GM13977 (cell line): ENCODE data around the gene PHF21A.

Experiments used
- DNase-seq: peaks from one replicate; pipeline ENCODE4 v3.0.0; 2012; ENCODE audit warnings: low spot score
- CTCF ChIP-seq: IDR thresholded peaks from 2 replicates; pipeline ENCODE4 v1.5.1; 2012; ENCODE audit warnings: mild to moderate bottlenecking, control low read depth; ENCODE audit not compliant: insufficient read depth; ENCODE audit errors: extremely low read depth, missing control alignments
- in situ Hi-C: fragments of 300-500 bp; cut with MboI; formaldehyde crosslinking; loops from one replicate; pipeline ENCODE4 v1.12.0; 2022; ENCODE audit warnings: low sequenced_read_pairs, low pct_unique_long_range_greater_than_20kb, mixed read lengths, inconsistent platforms; ENCODE audit not compliant: unreplicated experiment

PHF21A gene

GRCh38 chr11:45919806-45920530 lies 201.3 kb downstream of the PHF21A start:
- TF ChIP-seq CTCF = no peak
- in situ Hi-C loops = no loop called here
- no peak for DNase-seq

- in situ Hi-C loops = no loop called here
- no peak for TF ChIP-seq CTCF
- no peak for DNase-seq
Measured at GRCh38 chr11:45918962-45919675, 202.1 kb downstream of the PHF21A start.

GRCh38 chr11:45918331-45918941 lies 202.8 kb downstream of the PHF21A start:
- no peak for TF ChIP-seq CTCF
- peak; percentile 87 for DNase-seq
- in situ Hi-C loops = no loop called here

GRCh38 chr11:45917623-45918330 lies 203.5 kb downstream of the PHF21A start, which contains the start of gene PEX16:
PEX16 (minus strand) TSS chr11:45917877; CDS start chr11:45917811, 66 bp downstream.
- in situ Hi-C loops = no loop called here
- DNase-seq = peak; percentile 99
- no peak for TF ChIP-seq CTCF

- in situ Hi-C loops = no loop called here
- no peak for DNase-seq
Measured at GRCh38 chr11:45917286-45917622, 204.0 kb downstream of the PHF21A start.

More at GRCh38 chr11:45917286-45917622, 204.0 kb downstream of the PHF21A start:
- no peak for TF ChIP-seq CTCF
